GM21717 (cell line): ENCODE data around the gene LRRC31.
A peak's percentile ranks its signal among the peaks of the same experiment; 100 is the strongest.

Source experiments
- ATAC-seq: cut with Tn5 transposase; IDR thresholded peaks from one replicate; pipeline ENCODE4 v1.9.1; 2021; ENCODE audit warnings: mild to moderate bottlenecking, moderate library complexity; ENCODE audit not compliant: unreplicated experiment

Gene LRRC31

DNA sequence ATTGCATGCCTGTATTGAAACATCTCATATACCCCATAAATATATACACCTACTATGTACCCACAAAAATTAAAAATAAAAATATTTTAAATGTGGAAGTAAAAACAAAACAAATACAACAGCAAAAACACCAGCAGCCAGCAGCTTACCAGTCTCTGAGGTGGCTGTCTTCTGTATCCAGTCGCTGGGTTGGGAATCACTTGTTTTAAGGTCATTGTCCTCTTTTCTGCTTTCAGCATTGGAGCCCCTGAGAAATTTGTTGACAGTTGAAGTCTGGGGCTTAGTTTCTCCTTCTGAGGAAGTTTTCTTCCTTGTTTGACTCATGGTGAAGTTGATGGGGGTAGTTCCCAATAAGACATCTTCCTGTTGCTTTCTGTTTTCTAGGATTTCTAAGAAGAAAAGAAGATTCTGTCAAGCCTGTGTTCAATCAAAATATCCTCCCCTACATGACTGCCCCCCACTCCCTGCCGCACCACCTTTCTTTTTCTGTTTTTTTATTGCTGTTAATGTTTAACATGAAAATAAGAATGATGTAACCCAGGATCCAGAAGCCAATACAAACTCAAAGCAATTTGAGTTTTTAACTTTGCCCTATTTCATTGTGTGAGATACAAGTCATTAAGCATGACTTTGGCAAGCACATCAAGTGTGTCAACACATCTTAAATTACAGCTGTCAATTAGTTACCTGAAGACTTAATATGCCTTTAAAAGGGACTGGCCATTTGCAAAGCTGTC lies at the start of gene LRRC31:
Gene LRRC31, minus strand, starts transcription at position 452 of the 737 bp plus-strand sequence. Its CDS starts 128 bp downstream, at position 324.
- ATAC-seq = no peak

DNA sequence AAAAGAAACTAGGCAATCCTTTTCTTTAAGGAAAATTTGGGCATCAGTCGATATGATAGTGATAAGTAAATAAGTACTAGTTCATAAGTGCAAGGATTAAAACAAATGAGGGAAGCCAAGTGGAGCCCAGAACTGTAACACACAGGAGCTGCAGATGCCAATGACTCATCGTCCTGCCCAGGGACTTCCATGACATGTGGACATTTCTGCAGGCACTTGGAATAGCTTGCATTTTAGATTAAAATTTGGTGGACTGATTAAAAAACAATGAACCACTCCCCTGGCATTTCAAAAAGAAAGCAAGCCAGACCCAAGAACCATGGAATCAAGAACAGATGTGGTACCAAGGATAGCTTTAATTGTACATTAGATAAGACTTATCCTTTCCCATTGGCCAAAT lies 44.6 kb upstream of the LRRC31 start:
- no peak for ATAC-seq

DNA sequence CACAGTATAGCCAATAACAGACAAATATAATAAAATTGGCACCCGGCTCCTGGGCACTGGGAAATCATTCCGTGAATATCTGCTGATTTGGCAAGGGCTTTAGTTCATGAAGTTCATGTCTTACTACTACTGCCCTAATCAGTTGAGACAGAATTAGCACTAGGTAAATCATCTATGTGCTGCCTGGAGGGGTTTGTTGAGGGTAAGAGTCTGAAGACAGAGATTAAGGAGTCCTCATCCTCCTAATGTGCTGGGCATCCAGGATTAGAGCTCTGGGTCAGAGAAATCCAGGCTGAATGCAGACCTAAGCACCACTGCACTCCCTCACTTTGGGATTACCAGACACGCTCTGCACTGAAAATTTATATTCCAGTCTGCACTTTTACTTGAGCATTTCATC lies 43.6 kb upstream of the LRRC31 start:
- no peak for ATAC-seq

DNA sequence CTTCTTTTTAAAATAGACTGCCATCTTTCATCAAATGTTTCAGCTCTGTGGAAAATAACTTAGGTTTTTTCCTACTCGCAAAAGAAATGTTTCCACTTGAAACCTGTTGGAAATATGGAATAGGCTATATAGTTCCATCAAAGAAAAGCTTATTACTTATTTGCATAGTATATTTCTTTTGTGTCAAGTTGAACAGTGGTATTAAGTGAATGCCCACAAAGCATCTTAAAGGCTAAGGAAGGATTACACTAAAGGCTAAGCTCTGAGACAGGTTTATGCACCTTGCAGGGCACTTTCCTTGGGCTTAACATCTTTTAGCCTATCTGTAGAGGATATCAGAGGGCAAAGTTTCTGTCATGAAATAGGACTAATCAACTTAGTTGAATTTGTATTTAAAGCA lies 41.5 kb upstream of the LRRC31 start, which contains the start of gene SAMD7:
Gene SAMD7, plus strand, starts transcription at position 301 of the 400 bp plus-strand sequence. CDS start 7,927 bp downstream, outside the sequence.
- no peak for ATAC-seq

DNA sequence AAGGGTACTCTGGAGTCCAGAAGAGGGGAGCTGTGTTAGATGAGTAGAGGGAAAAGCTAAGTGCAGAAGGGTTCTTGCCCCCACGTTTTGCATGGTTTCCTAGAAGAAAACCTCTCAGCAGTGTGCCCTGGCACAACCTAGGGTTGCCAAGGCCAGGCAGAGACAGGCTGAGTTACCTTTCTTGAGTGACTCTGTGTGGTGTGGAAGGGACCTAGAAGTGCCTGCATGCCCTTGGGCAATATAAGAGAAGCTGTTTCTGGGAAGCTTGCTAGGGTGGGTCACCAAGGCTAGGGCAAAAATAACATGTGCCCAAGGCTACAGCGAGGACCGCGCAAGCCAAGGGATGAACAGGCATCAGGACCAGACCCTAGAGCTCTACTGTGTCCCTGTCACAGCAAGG lies 38.2 kb upstream of the LRRC31 start:
- no peak for ATAC-seq

DNA sequence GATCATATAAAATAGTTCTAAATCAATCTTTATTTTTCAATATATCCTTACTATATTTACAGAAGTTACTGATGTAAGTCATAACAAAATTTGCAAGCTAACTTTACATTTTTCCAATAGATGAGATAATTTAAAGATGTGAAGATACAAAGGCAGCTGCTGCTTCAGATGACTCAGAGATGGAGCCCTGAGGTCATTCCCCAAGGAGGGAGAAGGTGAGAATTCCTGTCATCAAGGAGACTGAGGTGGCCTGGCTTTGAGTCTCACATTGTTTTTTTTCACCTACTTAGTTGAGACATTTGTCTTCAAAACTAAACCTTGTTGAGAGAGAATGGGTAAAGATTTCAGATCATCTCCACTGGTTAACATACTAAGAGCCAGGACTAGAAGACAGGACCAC lies 37.7 kb upstream of the LRRC31 start:
- ATAC-seq = no peak

DNA sequence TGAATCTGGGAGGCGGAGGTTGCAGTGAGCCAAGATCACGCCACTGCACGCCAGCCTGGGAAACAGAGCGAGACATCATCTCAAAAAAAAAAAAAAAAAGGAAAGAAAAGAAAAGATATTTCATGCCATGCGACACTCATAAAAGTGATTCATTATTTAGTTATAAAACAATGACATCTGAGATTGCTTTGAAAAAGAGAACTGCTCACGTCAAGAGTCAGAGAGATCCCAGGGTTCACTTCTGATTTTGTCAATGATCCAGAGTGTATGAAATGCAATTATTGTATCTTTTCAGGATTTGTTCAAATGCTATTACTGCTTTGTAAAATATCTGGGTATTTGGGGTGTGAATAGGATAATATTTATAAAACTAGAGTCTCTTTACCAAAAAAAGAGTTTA lies 35.7 kb upstream of the LRRC31 start:
- ATAC-seq = no peak

DNA sequence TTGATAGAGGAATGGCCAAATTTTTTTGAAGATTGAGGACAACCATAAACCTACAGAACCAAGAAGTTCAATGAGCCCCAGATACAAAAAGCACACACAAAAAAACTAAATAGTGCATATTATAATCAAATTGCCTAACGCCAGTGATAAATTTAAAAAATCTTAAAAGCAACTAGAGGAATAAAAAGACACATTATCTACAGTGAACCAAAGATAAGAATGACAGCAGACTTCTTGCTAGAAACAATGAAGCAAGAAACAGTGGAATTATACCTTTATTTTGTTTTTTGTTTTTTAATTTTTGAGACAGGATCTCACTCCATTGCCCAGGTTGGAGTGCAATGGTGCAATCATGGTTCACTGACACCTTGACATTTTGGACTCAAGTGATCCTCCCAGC lies 31.7 kb upstream of the LRRC31 start:
- ATAC-seq = no peak

DNA sequence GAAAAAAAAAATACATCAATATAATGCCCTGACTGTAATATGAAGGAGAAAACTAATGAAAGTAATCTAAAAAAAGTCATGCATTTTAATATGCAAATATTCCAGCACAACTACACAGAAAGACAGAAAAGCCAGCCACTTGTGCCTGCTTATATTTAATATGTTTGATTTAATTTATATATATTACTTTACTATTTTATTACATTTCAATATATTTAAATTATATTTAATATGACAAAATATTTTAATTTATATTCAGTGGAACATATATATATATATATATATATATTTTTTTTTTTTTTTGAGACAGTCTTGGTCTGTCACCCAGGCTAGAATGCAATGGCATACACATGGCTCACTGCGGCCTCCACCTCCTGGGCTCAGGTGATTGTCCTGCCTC lies 27.5 kb upstream of the LRRC31 start:
- no peak for ATAC-seq

DNA sequence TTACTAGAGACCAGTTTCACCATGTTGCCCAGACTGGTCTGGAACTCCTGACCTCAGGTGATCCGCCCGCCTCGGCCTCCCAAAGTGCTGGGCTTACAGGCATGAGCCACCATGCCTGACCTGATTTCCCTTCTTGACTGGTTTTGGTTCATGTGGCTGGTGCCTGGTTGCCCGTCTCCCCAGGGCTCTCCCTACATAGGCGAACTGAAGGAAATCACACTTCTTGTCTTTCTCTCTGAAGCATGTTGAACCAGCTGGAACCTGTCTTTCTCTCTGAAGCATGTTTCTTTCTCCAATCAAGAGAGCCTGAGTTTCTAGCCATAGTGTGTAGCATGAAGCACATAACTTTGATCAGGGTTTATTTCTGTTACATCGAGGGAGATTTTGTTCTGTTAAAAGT lies 25.3 kb upstream of the LRRC31 start:
- ATAC-seq = no peak

DNA sequence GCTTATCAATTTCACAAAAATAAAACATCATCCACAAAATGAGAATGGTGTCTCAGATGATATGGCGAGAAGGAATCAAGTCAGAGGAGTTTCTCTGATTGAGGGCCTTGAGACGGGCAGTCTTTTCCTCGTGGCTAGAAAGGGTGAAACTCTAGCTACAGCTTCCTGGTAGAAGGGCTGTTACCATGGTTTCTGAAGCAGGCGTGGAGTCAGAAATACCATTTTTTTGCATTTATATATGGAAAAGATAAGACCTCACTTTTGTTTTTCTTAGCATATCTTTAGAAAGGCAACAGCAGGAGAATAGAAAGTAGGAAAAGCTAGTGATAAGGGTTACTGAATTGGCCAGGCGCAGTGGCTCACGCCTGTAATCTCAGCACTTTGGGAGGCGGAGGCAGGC lies 24.4 kb upstream of the LRRC31 start:
- no peak for ATAC-seq

DNA sequence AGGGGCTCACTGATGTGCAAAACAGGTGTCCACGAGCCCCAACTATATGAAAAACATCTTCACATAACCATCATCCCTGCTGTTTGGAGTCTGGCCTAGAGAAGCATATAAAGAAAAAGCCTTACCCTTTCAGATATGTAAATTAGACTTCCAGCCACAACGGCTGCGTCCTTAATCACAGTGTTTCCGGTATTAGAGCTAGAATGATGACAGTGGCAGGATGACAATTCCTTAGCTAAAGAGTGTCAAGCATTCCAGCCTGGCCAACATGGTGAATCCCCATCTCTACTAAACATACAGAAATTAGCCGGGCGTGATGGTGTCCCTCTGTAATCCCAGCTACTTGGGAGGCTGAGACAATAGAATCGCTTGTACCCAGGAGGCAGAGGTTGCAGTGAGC lies 22.2 kb upstream of the LRRC31 start:
- no peak for ATAC-seq

DNA sequence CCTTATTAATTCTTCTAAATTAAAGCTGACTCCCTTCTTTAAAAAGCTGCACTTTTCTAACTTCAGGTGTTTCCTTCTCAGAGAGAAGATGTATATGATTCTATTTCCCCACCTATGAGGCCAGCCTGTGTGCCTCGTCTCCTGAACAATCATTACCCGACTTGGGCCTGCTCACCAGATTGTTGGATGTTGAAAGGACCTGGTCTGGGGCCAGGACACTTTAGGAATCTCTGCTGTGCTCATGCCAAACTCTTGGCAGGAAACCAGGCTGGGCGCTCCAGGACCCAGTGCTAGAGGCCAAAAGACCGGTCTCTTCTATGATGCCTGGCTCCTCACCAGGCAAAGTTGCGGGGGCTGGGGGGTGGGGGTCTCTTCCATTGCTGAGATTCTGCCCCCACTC lies 16.9 kb upstream of the LRRC31 start:
- no peak for ATAC-seq

DNA sequence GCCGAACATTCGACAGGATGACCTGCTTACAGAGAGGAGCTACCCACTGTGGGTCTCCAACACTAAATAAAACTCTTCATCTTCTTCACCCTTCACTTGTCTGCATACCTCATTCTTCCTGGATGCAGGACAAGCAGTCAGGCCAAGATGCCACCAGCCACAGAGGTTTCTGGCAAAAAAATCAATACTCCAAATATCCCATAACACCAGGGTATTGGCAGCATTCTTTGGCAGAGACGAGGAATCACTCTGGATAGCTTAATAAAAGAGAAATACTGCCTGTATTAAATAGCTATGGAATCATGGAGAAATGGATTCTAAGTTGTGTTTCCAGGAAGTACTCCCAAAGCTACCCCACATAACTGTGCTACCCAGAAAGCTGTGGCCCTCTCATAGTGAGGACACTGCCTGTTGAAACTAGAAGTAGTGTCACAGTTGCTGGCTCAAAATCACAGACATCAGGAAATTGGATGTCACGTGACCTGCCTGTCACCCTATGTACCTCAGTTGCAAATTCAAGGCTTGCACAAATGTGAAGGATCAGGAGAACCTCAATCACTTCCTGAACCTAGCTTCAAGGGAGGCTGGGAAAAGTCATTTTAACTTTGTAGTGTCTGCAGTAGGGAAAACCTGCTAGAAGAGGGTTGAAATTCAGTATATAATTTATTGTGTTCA lies 11.0 kb upstream of the LRRC31 start:
- no peak for ATAC-seq

DNA sequence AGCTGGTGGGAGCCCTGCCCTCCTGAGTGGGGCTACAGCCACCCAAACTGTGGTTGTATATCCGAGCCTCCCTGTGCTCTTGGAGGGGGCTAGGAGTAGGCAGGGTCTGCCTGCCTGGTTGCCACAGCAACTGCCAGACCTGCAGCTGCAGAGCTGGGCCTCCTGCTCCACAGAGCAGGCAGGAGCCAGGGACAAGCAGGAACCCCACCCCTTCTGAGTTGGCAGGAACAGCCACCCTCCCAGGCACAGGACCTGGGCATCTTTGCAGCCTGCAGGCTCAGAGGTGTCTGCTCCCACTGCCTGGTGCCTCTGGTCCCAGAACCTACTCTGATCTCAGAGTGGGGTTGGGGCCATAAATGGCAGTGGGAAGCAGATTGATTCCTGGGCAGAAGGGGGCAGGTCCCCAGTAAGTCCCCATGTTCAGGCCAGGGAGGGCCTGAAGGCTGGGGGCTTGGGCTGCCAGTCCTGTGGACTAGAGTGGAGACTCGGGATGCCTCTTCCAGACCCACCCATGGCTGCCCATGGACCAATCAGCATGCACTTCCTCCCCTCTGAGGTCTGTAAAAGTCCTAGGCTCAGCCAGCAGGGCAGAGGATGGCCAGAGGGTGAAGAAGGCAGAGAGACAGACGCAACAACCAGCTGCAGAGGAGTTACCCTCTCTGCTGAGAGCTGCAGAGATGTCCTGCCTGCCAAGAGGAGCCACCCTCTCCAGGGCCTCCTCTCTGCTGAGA lies 10.3 kb upstream of the LRRC31 start:
- ATAC-seq = no peak

DNA sequence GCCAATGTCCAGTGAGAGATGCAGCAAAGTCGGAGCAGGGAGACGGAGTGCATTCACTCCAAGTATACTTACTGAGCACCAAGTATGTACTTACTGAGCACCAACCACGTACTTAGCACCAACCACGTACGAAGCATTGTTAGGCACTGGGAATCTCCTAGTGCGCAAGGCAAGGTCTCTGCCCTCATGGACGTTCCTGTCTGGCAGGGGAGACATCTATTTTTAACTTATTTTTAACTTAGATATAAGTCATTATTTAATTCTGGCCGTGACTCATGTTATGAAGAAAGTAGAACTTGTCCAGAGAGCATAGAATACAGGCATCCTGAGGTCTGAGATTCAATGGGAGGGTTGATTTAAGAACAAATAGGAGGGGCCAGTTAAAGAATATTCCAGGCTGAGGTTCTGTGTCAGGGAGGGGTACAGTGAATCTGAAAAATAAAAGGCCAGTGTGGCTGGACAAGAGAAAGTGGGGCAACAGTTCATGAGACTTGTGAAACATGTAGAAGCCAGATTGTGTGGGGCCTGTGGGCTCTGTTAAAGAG lies 9.3 kb upstream of the LRRC31 start:
- no peak for ATAC-seq

DNA sequence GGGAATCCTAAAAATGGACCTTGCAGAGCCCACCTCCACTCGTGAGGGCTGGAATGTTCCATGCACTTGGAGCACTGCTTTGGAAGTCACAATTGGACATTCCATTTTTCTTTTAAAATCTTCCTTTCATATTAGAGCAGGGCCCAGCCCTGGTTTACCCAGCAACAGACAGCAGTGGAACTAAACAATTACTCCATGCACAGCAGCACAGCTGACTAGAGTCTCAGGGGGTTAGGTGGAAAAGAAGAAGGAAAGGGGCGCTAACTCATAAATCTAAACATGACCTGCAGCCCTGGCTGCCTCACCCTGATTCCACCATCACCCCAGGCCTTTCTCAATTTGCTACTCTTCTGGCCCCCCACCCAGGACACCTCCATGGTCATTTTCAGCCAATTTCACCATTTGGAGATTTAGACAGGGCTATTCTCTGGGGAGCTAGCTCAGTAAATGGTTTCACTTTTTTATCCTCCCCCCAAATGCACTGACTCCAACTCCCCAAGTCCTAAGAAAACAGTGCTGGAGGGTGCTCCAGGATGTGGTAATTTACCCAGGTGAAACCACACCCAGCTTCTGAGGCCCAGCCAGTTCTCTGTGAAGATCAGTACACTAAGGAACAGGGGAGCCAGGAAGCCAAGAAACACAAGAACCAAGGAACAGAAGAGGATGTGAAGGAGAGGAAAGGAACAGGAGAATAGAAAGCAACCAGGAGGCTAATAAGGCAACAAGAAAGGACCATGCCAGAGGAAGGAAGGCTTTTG lies 1.6 kb upstream of the LRRC31 start:
- ATAC-seq = no peak

DNA sequence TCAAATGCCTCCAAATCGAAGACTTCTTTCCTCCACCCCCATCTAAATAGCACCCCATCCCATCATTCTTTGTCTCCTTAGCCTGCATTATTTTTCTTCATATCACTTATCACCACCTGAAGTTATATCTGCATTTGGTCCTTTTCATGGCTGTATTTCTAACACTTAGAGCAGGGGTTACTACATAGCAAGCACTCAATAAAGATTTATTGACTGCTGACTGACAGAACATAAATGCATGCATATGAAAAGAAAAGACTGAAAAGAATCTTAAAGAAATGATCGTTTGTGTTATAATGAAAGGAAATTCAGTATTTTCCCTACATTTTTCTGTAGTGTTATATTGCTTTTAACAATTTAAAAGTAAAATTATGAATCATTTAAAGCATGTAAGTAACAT lies 1.4 kb downstream of the LRRC31 start:
- no peak for ATAC-seq

DNA sequence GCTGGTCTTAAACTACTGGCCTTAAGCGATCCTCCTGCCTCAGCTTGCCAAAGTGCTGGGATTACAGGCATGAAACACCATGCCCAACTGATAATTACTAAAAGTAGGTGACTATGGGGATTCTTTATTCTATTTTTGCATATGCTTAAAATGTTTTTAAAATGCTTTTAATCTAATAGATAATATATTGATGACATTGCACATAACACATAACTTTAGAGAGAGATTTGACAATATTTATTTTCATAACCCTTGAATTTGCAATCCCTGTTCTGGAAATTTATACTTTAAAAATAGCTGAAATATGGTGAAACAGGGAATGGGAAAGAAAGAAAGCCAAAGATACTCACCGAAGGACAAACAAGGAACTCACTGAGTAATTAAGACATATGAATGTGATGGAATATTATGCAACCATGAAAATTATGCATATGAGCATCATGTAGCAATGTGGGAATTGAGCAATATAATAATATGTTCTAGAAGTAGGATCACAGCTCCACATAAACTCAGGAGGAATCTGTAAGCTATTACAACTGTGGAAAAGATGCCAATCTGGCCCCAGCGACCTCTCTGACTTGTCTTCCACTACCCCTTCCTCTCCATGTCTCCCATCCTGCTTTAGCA lies 2.0 kb downstream of the LRRC31 start:
- ATAC-seq = no peak

DNA sequence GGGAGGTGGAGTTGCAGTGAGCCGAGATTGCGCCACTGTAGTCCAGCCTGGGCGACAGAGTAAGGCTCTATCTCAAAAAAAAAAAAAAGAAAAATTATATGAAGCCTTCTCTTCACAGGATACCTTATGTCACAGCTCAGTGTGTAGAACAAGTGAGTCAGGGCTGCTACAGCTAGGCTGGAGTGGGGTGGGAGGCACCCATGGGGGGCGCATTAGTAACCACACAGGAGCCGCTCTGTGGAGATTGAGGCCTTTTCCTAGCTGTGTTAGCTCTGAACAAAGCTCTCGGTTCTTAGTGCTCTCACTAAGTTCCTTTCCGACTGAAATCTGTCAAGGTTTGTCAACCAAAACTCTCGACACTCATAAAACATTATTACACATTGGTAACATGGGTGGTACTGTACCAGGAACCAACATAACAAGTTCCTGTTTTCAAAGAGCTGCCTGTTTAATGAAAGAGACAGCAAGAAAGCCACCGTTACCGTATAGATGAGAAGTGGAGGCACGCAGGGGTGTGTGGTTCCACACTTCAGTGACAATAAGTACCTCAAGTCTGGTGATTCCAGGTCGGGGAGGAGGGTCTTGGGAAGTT lies 4.5 kb downstream of the LRRC31 start:
- peak; percentile 48 for ATAC-seq
